NK-92 treated with Interleukin-12 subunit alpha and Interleukin-12 subunit beta, amount 100 ng/mL, for 24 hours (cell line): Measurements from ENCODE around the gene RAD51B.

Source experiments
- DNase-seq: peaks from one replicate; lab custom pipeline; 2025; lab: John Stamatoyannopoulos, UW

RAD51B gene

GRCh38 chr14:68573722-68574121 lies 754.1 kb downstream of the RAD51B start:
- no peak for DNase-seq

- DNase-seq: no peak
Observed at GRCh38 chr14:68574461-68574860, 754.9 kb downstream of the RAD51B start.

- no peak for DNase-seq
Observed at GRCh38 chr14:68574906-68575305, 755.3 kb downstream of the RAD51B start.

GRCh38 chr14:68575426-68575825 lies 755.8 kb downstream of the RAD51B start:
- no peak for DNase-seq

- DNase-seq: no peak
Observed at GRCh38 chr14:68576031-68576430, 756.5 kb downstream of the RAD51B start.

GRCh38 chr14:68576496-68577244 lies 757.1 kb downstream of the RAD51B start:
- no peak for DNase-seq

GRCh38 chr14:68577802-68578541 lies 758.4 kb downstream of the RAD51B start:
- DNase-seq: no peak

GRCh38 chr14:68578597-68578996 lies 759.0 kb downstream of the RAD51B start:
- DNase-seq: no peak

GRCh38 chr14:68580096-68580645 lies 760.6 kb downstream of the RAD51B start:
- no peak for DNase-seq

- DNase-seq: no peak
Observed at GRCh38 chr14:68580671-68581070, 761.1 kb downstream of the RAD51B start.

- no peak for DNase-seq
Observed at GRCh38 chr14:68583548-68584280, 764.1 kb downstream of the RAD51B start.

GRCh38 chr14:68584786-68585185 lies 765.2 kb downstream of the RAD51B start:
- DNase-seq: no peak

GRCh38 chr14:68585690-68586089 lies 766.1 kb downstream of the RAD51B start:
- no peak for DNase-seq

- no peak for DNase-seq
Observed at GRCh38 chr14:68586896-68587751, 767.5 kb downstream of the RAD51B start.

- DNase-seq: no peak
Observed at GRCh38 chr14:68587931-68588330, 768.4 kb downstream of the RAD51B start.

- no peak for DNase-seq
Observed at GRCh38 chr14:68589447-68590200, 770.0 kb downstream of the RAD51B start.

- no peak for DNase-seq
Observed at GRCh38 chr14:68590201-68590522, 770.6 kb downstream of the RAD51B start.

GRCh38 chr14:68591786-68592185 lies 772.2 kb downstream of the RAD51B start:
- no peak for DNase-seq

GRCh38 chr14:68592948-68593556 lies 773.5 kb downstream of the RAD51B start:
- DNase-seq: no peak

GRCh38 chr14:68593806-68594536 lies 774.4 kb downstream of the RAD51B start:
- DNase-seq: no peak
